ENCODE data around the gene FMN1. TPM values are rescaled to one million over a fixed set of nuclear protein-coding genes. Genes with fewer than 3 reads are reported as not detected.

FMN1 gene
- total RNA-seq, 1 experiment from 2014 or later: 2.4 TPM

- no TSS peak for BruUV-seq (replicated peaks)
- Histone ChIP-seq H3K4me1 (ENCODE audit: insufficient read depth, low read length) (peaks cover 41% of the 10 kb centered on the region), H4K20me1 (ENCODE audit: low read length) (no peaks in the 10 kb centered on the region), H3K36me3 (ENCODE audit: low read depth, low read length) (no peaks in the 10 kb centered on the region), H3K9me3 (ENCODE audit: low read length) (no peaks in the 10 kb centered on the region), H3K27ac (ENCODE audit: low read length) (no peak overlapping the region), H3K9me2 (replicated peaks; ENCODE audit: low read length) (no peaks in the 10 kb centered on the region), H3K79me2 (ENCODE audit: low read length) (no peaks in the 10 kb centered on the region), H3F3A (ENCODE audit: low read length, unreplicated experiment) (no peaks in the 10 kb centered on the region), H3K27me3 (ENCODE audit: low read length) (no peaks in the 10 kb centered on the region), H3K4me2 (ENCODE audit: low read length) (no peak overlapping the region), H3K4me3 (ENCODE audit: low read length) (no peak overlapping the region), H2AFZ (ENCODE audit: low read length) (no peak overlapping the region), H3K9ac (ENCODE audit: low read length) (no peak overlapping the region)
- ChIA-PET CTCF (no interaction called here), POLR2A (ENCODE audit: unreplicated experiment) (no interaction called here)
- DNase-seq (no peak), ATAC-seq (no peak)
- intact Hi-C loops (cut with micrococcal nuclease): no loop called here
- no peak for TF ChIP-seq EZH2 (IDR thresholded peaks at IDR 0.05; ENCODE audit: low read length, unreplicated experiment)
- TF ChIP-seq, protein P1, sequence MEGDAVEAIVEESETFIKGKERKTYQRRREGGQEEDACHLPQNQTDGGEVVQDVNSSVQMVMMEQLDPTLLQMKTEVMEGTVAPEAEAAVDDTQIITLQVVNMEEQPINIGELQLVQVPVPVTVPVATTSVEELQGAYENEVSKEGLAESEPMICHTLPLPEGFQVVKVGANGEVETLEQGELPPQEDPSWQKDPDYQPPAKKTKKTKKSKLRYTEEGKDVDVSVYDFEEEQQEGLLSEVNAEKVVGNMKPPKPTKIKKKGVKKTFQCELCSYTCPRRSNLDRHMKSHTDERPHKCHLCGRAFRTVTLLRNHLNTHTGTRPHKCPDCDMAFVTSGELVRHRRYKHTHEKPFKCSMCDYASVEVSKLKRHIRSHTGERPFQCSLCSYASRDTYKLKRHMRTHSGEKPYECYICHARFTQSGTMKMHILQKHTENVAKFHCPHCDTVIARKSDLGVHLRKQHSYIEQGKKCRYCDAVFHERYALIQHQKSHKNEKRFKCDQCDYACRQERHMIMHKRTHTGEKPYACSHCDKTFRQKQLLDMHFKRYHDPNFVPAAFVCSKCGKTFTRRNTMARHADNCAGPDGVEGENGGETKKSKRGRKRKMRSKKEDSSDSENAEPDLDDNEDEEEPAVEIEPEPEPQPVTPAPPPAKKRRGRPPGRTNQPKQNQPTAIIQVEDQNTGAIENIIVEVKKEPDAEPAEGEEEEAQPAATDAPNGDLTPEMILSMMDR (conservative IDR thresholded peaks at IDR 0.05; ENCODE audit: low read depth, low read length): no peak
- no peak for TF ChIP-seq EZH2phosphoT487 (IDR thresholded peaks at IDR 0.05; ENCODE audit: borderline replicate concordance, low read length)
Observed at GRCh38 chr15:33114374-33114717, 80.2 kb downstream of the FMN1 start.

- no peak overlapping the region for H3K4me2 ChIP-seq (ENCODE audit: low read length)
Observed at GRCh38 chr15:33113666-33114373, 80.7 kb downstream of the FMN1 start.

More at GRCh38 chr15:33113666-33114373, 80.7 kb downstream of the FMN1 start:
- no peak overlapping the region for H3K4me3 ChIP-seq (ENCODE audit: low read length)
- H3K9me2 ChIP-seq (replicated peaks; ENCODE audit: low read length): no peaks in the 10 kb centered on the region
- no peak overlapping the region for H2AFZ ChIP-seq (ENCODE audit: low read length)
- no peaks in the 10 kb centered on the region for H3K27me3 ChIP-seq (ENCODE audit: low read length)
- BruUV-seq (replicated peaks): no TSS peak
- DNase-seq (no peak), ATAC-seq (no peak)
- TF ChIP-seq EZH2 (IDR thresholded peaks at IDR 0.05; ENCODE audit: low read length, unreplicated experiment) (no peak), EZH2phosphoT487 (IDR thresholded peaks at IDR 0.05; ENCODE audit: borderline replicate concordance, low read length) (no peak)
- TF ChIP-seq, protein P1 (conservative IDR thresholded peaks at IDR 0.05; ENCODE audit: low read depth, low read length): no peak
- ChIA-PET CTCF (no interaction called here), POLR2A (ENCODE audit: unreplicated experiment) (no interaction called here)
- no peaks in the 10 kb centered on the region for H4K20me1 ChIP-seq (ENCODE audit: low read length)
- H3K36me3 ChIP-seq (ENCODE audit: low read depth, low read length): no peaks in the 10 kb centered on the region
- H3K27ac ChIP-seq (ENCODE audit: low read length): no peak overlapping the region
- no peaks in the 10 kb centered on the region for H3K9me3 ChIP-seq (ENCODE audit: low read length)
- peaks cover 37% of the 10 kb centered on the region for H3K4me1 ChIP-seq (ENCODE audit: insufficient read depth, low read length)
- intact Hi-C loops (cut with micrococcal nuclease): no loop called here
- no peak overlapping the region for H3K9ac ChIP-seq (ENCODE audit: low read length)
- no peaks in the 10 kb centered on the region for H3F3A ChIP-seq (ENCODE audit: low read length, unreplicated experiment)
- H3K79me2 ChIP-seq (ENCODE audit: low read length): no peaks in the 10 kb centered on the region

Measured in PC-3 (cell line).